NT2/D1 (cell line): ENCODE results near the gene JARID2.

ENCODE experiments used
- DNase-seq: peaks from one replicate; pipeline ENCODE4 v3.0.0-alpha.2; 2011; ENCODE audit warnings: low read depth, low spot score
- H3K27me3 ChIP-seq: 2 replicates; pipeline ENCODE4 v1.6.0; 2011; ENCODE audit warnings: mild to moderate bottlenecking; ENCODE audit not compliant: insufficient read length, insufficient read depth
- H3K36me3 ChIP-seq: 2 replicates; pipeline ENCODE4 v1.6.1; 2011; ENCODE audit warnings: mild to moderate bottlenecking, low read length, mixed read lengths; ENCODE audit not compliant: insufficient read depth, insufficient read length
- H3K4me1 ChIP-seq: 2 replicates; pipeline ENCODE4 v1.5.1; 2011; ENCODE audit not compliant: insufficient read depth, insufficient read length
- H3K4me3 ChIP-seq: 2 replicates; pipeline ENCODE4 v1.5.1; 2011; ENCODE audit warnings: low read depth; ENCODE audit not compliant: insufficient read length
- H3K9ac ChIP-seq: 2 replicates; pipeline ENCODE4 v1.6.0; 2011; ENCODE audit warnings: low read depth; ENCODE audit not compliant: insufficient read length
- H3K9me3 ChIP-seq: 2 replicates; pipeline ENCODE4 v1.5.1; 2011; ENCODE audit warnings: mild to moderate bottlenecking, low read length; ENCODE audit not compliant: insufficient read depth
- SUZ12 ChIP-seq: IDR thresholded peaks from 2 replicates; pipeline ENCODE4 v1.6.1; 2011; ENCODE audit not compliant: insufficient read length, insufficient read depth; ENCODE audit errors: extremely low read depth
- YY1 ChIP-seq: IDR thresholded peaks from 2 replicates; pipeline ENCODE4 v1.6.1; 2011; ENCODE audit not compliant: insufficient read length, insufficient read depth
- ZNF274 ChIP-seq: IDR thresholded peaks from 2 replicates; pipeline ENCODE4 v1.6.1; 2011; ENCODE audit warnings: mild to moderate bottlenecking, low read depth, low read length

The JARID2 gene

DNA sequence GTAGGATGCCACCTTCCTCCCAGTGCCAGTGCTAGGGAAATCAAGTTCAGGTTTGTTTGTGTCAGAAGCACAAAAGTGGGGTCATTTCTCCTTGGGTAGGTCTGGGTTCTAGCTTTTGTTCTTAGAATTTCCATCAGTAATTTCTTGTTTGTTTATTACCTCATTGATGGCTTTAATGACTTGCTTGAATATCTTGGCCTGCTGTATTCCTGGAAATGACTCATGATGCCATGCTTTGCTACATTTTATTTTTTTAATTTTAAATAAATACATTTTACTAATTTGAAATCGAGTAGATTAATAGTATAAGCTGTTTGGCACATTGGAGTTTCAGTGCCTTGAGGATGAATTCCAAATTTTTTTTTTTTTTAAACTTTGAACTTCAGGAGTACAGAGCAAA is 189.6 kb downstream of the JARID2 start:
- peaks cover 19% of the 10 kb centered on the region for H3K4me1 ChIP-seq
- H3K36me3 ChIP-seq, result no peaks in the 10 kb centered on the region
- H3K4me3 ChIP-seq, result no peak overlapping the region
- H3K27me3 ChIP-seq, result no peaks in the 10 kb centered on the region
- H3K9me3 ChIP-seq, result no peaks in the 10 kb centered on the region
- TF ChIP-seq SUZ12 (no peak), YY1 (no peak), ZNF274 (no peak)
- DNase-seq, result no peak
- no peak overlapping the region for H3K9ac ChIP-seq

GRCh38 chr6:15436451-15436850 is 190.6 kb downstream of the JARID2 start:
- DNase-seq, result no peak
- Histone ChIP-seq H3K9me3 (no peaks in the 10 kb centered on the region), H3K27me3 (no peaks in the 10 kb centered on the region), H3K9ac (no peak overlapping the region), H3K4me3 (no peak overlapping the region), H3K36me3 (no peaks in the 10 kb centered on the region), H3K4me1 (peaks cover 19% of the 10 kb centered on the region)
- TF ChIP-seq ZNF274, result no peak
- no peak for TF ChIP-seq YY1
- TF ChIP-seq SUZ12, result no peak

DNA sequence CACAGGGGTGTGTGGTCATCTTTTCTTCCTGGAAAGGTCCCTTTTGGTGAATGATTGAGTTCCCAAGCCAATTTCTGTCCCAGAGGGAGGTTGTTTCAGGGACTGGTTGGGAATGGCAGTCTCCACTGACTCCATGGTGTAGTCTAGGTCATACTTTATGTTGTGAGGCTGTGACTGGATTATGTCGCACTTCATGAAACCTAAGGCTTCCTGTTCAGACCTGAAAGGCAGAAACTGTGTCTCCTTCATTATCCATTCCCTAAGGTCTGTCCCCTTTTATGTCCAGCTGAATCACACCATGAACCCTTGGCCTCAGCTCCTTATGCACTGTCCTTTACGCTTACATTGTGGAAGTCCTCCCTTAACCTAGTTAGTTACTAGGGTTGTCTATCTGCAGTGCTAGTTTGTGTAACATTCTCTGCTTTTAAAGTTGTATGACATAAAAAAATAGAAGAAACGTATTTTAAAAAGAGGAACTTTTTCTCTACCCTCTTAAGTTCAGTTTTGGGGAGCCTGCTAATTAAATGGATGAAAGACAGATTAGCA is 191.3 kb downstream of the JARID2 start:
- TF ChIP-seq ZNF274, result no peak
- TF ChIP-seq SUZ12, result no peak
- no peak for TF ChIP-seq YY1
- no peak for DNase-seq
- H3K4me3 ChIP-seq, result no peak overlapping the region
- no peaks in the 10 kb centered on the region for H3K9me3 ChIP-seq
- no peaks in the 10 kb centered on the region for H3K27me3 ChIP-seq
- H3K9ac ChIP-seq, result no peak overlapping the region
- H3K4me1 ChIP-seq, result peaks cover 16% of the 10 kb centered on the region
- H3K36me3 ChIP-seq, result no peaks in the 10 kb centered on the region

- H3K36me3 ChIP-seq, result no peaks in the 10 kb centered on the region
- H3K9ac ChIP-seq, result no peak overlapping the region
- H3K27me3 ChIP-seq, result no peaks in the 10 kb centered on the region
- no peaks in the 10 kb centered on the region for H3K9me3 ChIP-seq
- H3K4me1 ChIP-seq, result peaks cover 14% of the 10 kb centered on the region
- H3K4me3 ChIP-seq, result no peak overlapping the region
- DNase-seq, result no peak
- TF ChIP-seq SUZ12 (no peak), ZNF274 (no peak), YY1 (no peak)
Observed at GRCh38 chr6:15439410-15440025, 193.6 kb downstream of the JARID2 start.

DNA sequence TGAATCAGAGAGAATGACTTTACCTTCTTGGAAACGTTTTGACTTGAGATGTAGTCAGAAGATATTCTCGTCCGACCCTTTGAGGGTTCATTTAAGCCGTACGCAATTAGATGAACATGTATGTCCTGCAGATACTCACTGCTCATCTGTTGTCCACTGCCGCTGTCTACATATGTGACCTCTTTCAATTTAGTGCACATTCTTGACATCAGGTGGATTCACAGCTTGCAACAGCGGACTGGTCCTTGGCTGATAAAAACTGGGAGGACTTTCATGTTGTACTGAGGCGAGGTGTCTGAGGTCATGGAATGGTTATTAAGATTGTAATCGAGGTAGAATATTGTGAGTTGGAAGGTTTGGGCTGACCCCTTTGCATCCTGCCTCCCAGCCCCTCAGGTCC is 194.2 kb downstream of the JARID2 start:
- no peak for DNase-seq
- no peak for TF ChIP-seq SUZ12
- TF ChIP-seq YY1, result no peak
- TF ChIP-seq ZNF274, result no peak
- Histone ChIP-seq H3K9ac (no peak overlapping the region), H3K9me3 (no peaks in the 10 kb centered on the region), H3K27me3 (no peaks in the 10 kb centered on the region), H3K4me1 (peaks cover 14% of the 10 kb centered on the region), H3K4me3 (no peak overlapping the region), H3K36me3 (no peaks in the 10 kb centered on the region)

DNA sequence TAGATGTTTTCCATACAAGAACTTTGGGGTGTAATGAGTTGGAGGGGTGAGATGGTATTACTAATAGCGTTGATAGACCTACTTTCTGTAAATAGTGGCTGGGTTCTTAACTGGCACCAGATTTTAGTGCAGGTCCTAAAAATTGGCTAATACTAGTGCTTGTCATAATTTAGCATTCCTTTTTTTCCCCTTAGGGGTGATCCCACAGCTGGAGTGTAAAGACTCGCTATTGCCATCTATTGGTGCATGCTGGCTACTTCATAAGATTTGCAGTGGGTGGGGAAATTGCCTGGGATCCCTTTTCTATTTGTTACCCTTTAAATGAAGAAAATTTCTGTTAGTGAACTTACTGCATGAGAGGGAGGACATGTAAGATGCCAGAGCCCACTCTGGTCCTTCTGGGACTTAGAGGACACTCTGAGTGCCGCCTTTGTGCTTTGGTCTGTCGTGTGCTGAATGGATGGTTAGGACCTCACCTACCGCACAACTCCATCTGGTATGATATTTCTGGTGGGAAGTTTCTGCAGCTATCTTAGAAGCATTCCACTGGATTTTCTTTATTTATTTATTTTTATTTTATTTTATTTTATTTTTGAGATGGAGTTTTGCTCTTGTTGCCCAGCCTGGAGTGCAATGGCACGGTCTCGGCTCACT is 195.5 kb downstream of the JARID2 start:
- TF ChIP-seq YY1 (no peak), ZNF274 (no peak), SUZ12 (no peak)
- no peak overlapping the region for H3K4me3 ChIP-seq
- H3K36me3 ChIP-seq, result no peaks in the 10 kb centered on the region
- no peaks in the 10 kb centered on the region for H3K27me3 ChIP-seq
- no peaks in the 10 kb centered on the region for H3K9me3 ChIP-seq
- DNase-seq, result peak; percentile 9
- H3K4me1 ChIP-seq, result peaks cover 11% of the 10 kb centered on the region
- no peak overlapping the region for H3K9ac ChIP-seq

DNA sequence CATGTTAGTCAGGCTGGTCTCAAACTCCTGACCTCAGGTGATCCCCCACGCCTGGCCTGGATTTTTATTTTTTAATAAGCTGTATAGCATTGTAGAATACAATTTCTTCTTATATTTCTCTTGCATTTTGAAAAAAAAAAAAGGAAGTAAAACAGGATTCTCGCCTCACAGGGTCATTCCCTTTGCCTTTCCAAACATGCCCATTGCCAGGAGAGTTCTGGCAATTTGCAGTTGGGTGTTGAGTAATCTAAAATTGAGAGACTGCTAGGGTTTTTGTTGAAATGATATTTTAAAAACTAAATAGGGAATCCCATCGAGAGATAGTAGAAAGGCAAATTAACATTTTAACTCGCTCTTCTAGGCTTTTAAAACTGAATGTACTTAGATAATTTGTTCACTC is 196.1 kb downstream of the JARID2 start:
- no peaks in the 10 kb centered on the region for H3K9me3 ChIP-seq
- H3K36me3 ChIP-seq, result no peaks in the 10 kb centered on the region
- H3K9ac ChIP-seq, result no peak overlapping the region
- H3K27me3 ChIP-seq, result no peaks in the 10 kb centered on the region
- H3K4me1 ChIP-seq, result peaks cover 11% of the 10 kb centered on the region
- H3K4me3 ChIP-seq, result no peak overlapping the region
- no peak for TF ChIP-seq ZNF274
- TF ChIP-seq YY1, result no peak
- TF ChIP-seq SUZ12, result no peak
- no peak for DNase-seq
